ENCODE data around the gene OPN5. TPM values are rescaled to one million over a fixed set of nuclear protein-coding genes. Genes with fewer than 3 reads are reported as not detected.

OPN5 gene
- total and polyA plus RNA-seq, 2 donors (not counting 3 experiments of a cell fraction or from before 2014, with no cell fraction given) = not detected

DNA sequence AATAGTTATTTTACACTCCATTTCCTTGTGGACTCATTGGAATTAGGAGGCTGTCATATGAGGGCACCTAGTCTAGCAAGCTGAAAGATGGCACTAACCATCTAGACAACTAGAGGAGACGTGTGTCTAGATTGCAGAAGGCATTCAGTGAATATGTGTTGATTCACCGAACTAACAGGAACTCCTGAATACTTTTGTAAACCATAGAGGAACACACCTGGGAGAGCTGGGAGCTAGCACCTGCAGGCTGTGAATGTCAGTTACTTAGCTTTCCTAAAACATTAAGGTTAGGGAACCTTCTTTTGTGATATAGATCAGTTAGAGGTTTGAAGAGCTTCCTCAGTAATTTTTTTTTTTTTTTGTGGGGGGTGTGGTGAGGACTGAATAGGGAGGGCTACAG is 7.7 kb downstream of the OPN5 start:
- CTCF ChIA-PET = interaction anchor here (1.4 to 9.4 kb wide), 4 partner anchors 9 to 1621 kb away, joined by 3 to 202 read pairs (median 84); no protein-coding TSS in a partner anchor
- dilution Hi-C loops (cut with MboI; ENCODE audit: extremely low pct_ligation_motif_present, low sequenced_read_pairs) = no loop called here

More for the DNA sequence above, 7.7 kb downstream of the OPN5 start:
- no peaks in the 10 kb centered on the region for H3K9me1 ChIP-seq (replicated peaks; ENCODE audit: control insufficient read depth, extremely low read depth, insufficient read depth, low read length)
- H3K9me3 ChIP-seq (replicated peaks; ENCODE audit: control insufficient read depth, insufficient read depth, low read length) = no peaks in the 10 kb centered on the region
- H3K4me1 ChIP-seq (ENCODE audit: control insufficient read depth, extremely low read depth, insufficient read depth, low read length) = no peaks in the 10 kb centered on the region
- POLR2A ChIA-PET = no interaction called here
- no peak overlapping the region for H3K4me3 ChIP-seq (replicated peaks in 1 of 3; ENCODE audit: insufficient read depth in 1 of 3, low read depth in 1 of 3, low read length in 3 of 3)
- no peak for DNase-seq (ENCODE audit: low read depth, low spot score)
- TF ChIP-seq FOS (IDR thresholded peaks at IDR 0.05; ENCODE audit: borderline replicate concordance, insufficient read depth, low read length) (no peak), EZH2 (IDR thresholded peaks at IDR 0.05; ENCODE audit: borderline replicate concordance, low read depth, low read length, severe bottlenecking) (no peak), GATA2 (IDR thresholded peaks at IDR 0.05; ENCODE audit: insufficient read depth, insufficient read length, low read depth, low read length) (no peak), POLR2AphosphoS5 (IDR thresholded peaks at IDR 0.05; ENCODE audit: insufficient read depth, low read depth, low read length) (no peak), MYC (IDR thresholded peaks at IDR 0.05; ENCODE audit: low read depth, low read length) (no peak), POLR2A (IDR thresholded peaks at IDR 0.05; ENCODE audit: low read depth, low read length) (no peak), JUN (IDR thresholded peaks at IDR 0.05; ENCODE audit: borderline replicate concordance, insufficient read depth, insufficient read length, low read depth) (no peak)
- TF ChIP-seq, protein P1, sequence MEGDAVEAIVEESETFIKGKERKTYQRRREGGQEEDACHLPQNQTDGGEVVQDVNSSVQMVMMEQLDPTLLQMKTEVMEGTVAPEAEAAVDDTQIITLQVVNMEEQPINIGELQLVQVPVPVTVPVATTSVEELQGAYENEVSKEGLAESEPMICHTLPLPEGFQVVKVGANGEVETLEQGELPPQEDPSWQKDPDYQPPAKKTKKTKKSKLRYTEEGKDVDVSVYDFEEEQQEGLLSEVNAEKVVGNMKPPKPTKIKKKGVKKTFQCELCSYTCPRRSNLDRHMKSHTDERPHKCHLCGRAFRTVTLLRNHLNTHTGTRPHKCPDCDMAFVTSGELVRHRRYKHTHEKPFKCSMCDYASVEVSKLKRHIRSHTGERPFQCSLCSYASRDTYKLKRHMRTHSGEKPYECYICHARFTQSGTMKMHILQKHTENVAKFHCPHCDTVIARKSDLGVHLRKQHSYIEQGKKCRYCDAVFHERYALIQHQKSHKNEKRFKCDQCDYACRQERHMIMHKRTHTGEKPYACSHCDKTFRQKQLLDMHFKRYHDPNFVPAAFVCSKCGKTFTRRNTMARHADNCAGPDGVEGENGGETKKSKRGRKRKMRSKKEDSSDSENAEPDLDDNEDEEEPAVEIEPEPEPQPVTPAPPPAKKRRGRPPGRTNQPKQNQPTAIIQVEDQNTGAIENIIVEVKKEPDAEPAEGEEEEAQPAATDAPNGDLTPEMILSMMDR (IDR thresholded peaks at IDR 0.05; ENCODE audit: extremely low read depth in 1 of 2, insufficient read depth in 1 of 2, low read depth in 1 of 2, low read length in 2 of 2) = no peak
- TF ChIP-seq, protein P2, sequence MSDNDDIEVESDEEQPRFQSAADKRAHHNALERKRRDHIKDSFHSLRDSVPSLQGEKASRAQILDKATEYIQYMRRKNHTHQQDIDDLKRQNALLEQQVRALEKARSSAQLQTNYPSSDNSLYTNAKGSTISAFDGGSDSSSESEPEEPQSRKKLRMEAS (IDR thresholded peaks at IDR 0.05; ENCODE audit: insufficient read depth, insufficient read length) = no peak
- H3K27ac ChIP-seq (ENCODE audit: insufficient read depth, low read depth, low read length) = no peak overlapping the region
- intact Hi-C loops (cut with micrococcal nuclease) = no loop called here
- FAIRE-seq = no peak
- no TSS peak for BruUV-seq (replicated peaks)
- no peak overlapping the region for H3K4me2 ChIP-seq (ENCODE audit: insufficient read depth, low read length)
- H3K79me2 ChIP-seq (ENCODE audit: control insufficient read depth, insufficient read depth, low read length) = no peaks in the 10 kb centered on the region
- H3K9ac ChIP-seq (replicated peaks; ENCODE audit: extremely low read depth, insufficient read depth, low read length) = no peak overlapping the region
- no peaks in the 10 kb centered on the region for H4K20me1 ChIP-seq (replicated peaks; ENCODE audit: control insufficient read depth, extremely low read depth, insufficient read depth, low read length)
- no peaks in the 10 kb centered on the region for H3K36me3 ChIP-seq (ENCODE audit: control insufficient read depth in 2 of 2, extremely low read depth in 1 of 2, insufficient read depth in 2 of 2, low read length in 2 of 2)
- no peak overlapping the region for H2AFZ ChIP-seq (ENCODE audit: low read depth, low read length)
- peaks cover 10 to 14% of the 10 kb centered on the region in 2 experiments for H3K27me3 ChIP-seq (ENCODE audit: control insufficient read depth in 2 of 2, insufficient read depth in 2 of 2, low read length in 2 of 2)

Measured in endothelial cell of umbilical vein (primary cell).